ENCODE results near the gene SHISA9.
A peak's percentile ranks its signal among the peaks of the same experiment; 100 is the strongest.

The SHISA9 gene

GRCh38 chr16:12881740-12882139 is 19.7 kb upstream of the SHISA9 start:
- Mint-ChIP-seq H3K36me3 (no peaks in the 10 kb centered on the region), H3K27me3 (peaks cover 15% of the 10 kb centered on the region), H3K4me1 (ENCODE audit: low read depth) (no peaks in the 10 kb centered on the region), H3K27ac (no peak overlapping the region), H3K4me3 (no peak overlapping the region), H3K9me3 (ENCODE audit: low read depth) (peaks cover 4% of the 10 kb centered on the region)

- peaks cover 19% of the 10 kb centered on the region for H3K27me3 Mint-ChIP-seq
- H3K4me1 Mint-ChIP-seq (ENCODE audit: low read depth), result no peaks in the 10 kb centered on the region
- no peak overlapping the region for H3K27ac Mint-ChIP-seq
- H3K9me3 Mint-ChIP-seq (ENCODE audit: low read depth), result peaks cover 4% of the 10 kb centered on the region
- H3K4me3 Mint-ChIP-seq, result no peak overlapping the region
- H3K36me3 Mint-ChIP-seq, result no peaks in the 10 kb centered on the region
These were observed 15.7 kb upstream of the SHISA9 start for GRCh38 chr16:12885742-12886141.

GRCh38 chr16:12891836-12892235 is 9.6 kb upstream of the SHISA9 start:
- no peak overlapping the region for H3K4me3 Mint-ChIP-seq
- no peaks in the 10 kb centered on the region for H3K36me3 Mint-ChIP-seq
- no peaks in the 10 kb centered on the region for H3K9me3 Mint-ChIP-seq (ENCODE audit: low read depth)
- H3K4me1 Mint-ChIP-seq (ENCODE audit: low read depth), result no peaks in the 10 kb centered on the region
- peaks cover 14% of the 10 kb centered on the region for H3K27me3 Mint-ChIP-seq
- H3K27ac Mint-ChIP-seq, result no peak overlapping the region

- no peak overlapping the region for H3K27ac Mint-ChIP-seq
- H3K27me3 Mint-ChIP-seq, result peaks cover 9% of the 10 kb centered on the region
- H3K4me1 Mint-ChIP-seq (ENCODE audit: low read depth), result no peaks in the 10 kb centered on the region
- H3K4me3 Mint-ChIP-seq, result no peak overlapping the region
- H3K9me3 Mint-ChIP-seq (ENCODE audit: low read depth), result no peaks in the 10 kb centered on the region
- no peaks in the 10 kb centered on the region for H3K36me3 Mint-ChIP-seq
These were observed 8.2 kb upstream of the SHISA9 start for GRCh38 chr16:12893050-12893750.

GRCh38 chr16:12896562-12896961 is 4.8 kb upstream of the SHISA9 start:
- Mint-ChIP-seq H3K36me3 (no peaks in the 10 kb centered on the region), H3K27ac (no peak overlapping the region), H3K9me3 (ENCODE audit: low read depth) (no peaks in the 10 kb centered on the region), H3K4me1 (ENCODE audit: low read depth) (no peaks in the 10 kb centered on the region), H3K4me3 (no peak overlapping the region), H3K27me3 (peaks cover 13% of the 10 kb centered on the region)

GRCh38 chr16:12898551-12898950 is 2.8 kb upstream of the SHISA9 start:
- H3K27me3 Mint-ChIP-seq, result peaks cover 13% of the 10 kb centered on the region
- H3K4me1 Mint-ChIP-seq (ENCODE audit: low read depth), result peaks cover 3% of the 10 kb centered on the region
- no peak overlapping the region for H3K27ac Mint-ChIP-seq
- no peaks in the 10 kb centered on the region for H3K36me3 Mint-ChIP-seq
- H3K4me3 Mint-ChIP-seq, result no peak overlapping the region
- no peaks in the 10 kb centered on the region for H3K9me3 Mint-ChIP-seq (ENCODE audit: low read depth)

GRCh38 chr16:12899529-12900143 is 1.8 kb upstream of the SHISA9 start:
- H3K27ac Mint-ChIP-seq, result no peak overlapping the region
- H3K4me1 Mint-ChIP-seq (ENCODE audit: low read depth), result peaks cover 3% of the 10 kb centered on the region
- peaks cover 14% of the 10 kb centered on the region for H3K27me3 Mint-ChIP-seq
- H3K36me3 Mint-ChIP-seq, result no peaks in the 10 kb centered on the region
- no peak overlapping the region for H3K4me3 Mint-ChIP-seq
- H3K9me3 Mint-ChIP-seq (ENCODE audit: low read depth), result no peaks in the 10 kb centered on the region

- Mint-ChIP-seq H3K36me3 (no peaks in the 10 kb centered on the region), H3K4me3 (no peak overlapping the region), H3K4me1 (ENCODE audit: low read depth) (peaks cover 3% of the 10 kb centered on the region), H3K9me3 (ENCODE audit: low read depth) (no peaks in the 10 kb centered on the region), H3K27ac (no peak overlapping the region), H3K27me3 (peaks cover 18% of the 10 kb centered on the region)
These were observed 1.2 kb upstream of the SHISA9 start for GRCh38 chr16:12900156-12900555.

- Mint-ChIP-seq H3K4me3 (no peak overlapping the region), H3K4me1 (ENCODE audit: low read depth) (peaks cover 3% of the 10 kb centered on the region)
These were observed 697 bp upstream of the SHISA9 start for GRCh38 chr16:12900599-12901203.

GRCh38 chr16:12901204-12901596 is 198 bp upstream of the SHISA9 start:
- H3K4me1 Mint-ChIP-seq (ENCODE audit: low read depth), result peaks cover 3% of the 10 kb centered on the region
- H3K4me3 Mint-ChIP-seq, result no peak overlapping the region
- no peak overlapping the region for H3K27ac Mint-ChIP-seq
- peaks cover 20% of the 10 kb centered on the region for H3K27me3 Mint-ChIP-seq
- no peaks in the 10 kb centered on the region for H3K36me3 Mint-ChIP-seq
- no peaks in the 10 kb centered on the region for H3K9me3 Mint-ChIP-seq (ENCODE audit: low read depth)

More at GRCh38 chr16:12900599-12901203, 697 bp upstream of the SHISA9 start:
- Mint-ChIP-seq H3K9me3 (ENCODE audit: low read depth) (no peaks in the 10 kb centered on the region), H3K27ac (no peak overlapping the region), H3K27me3 (peaks cover 20% of the 10 kb centered on the region), H3K36me3 (no peaks in the 10 kb centered on the region)

GRCh38 chr16:12902511-12903372 is 1.3 kb downstream of the SHISA9 start:
- no peak overlapping the region for H3K27ac Mint-ChIP-seq
- H3K36me3 Mint-ChIP-seq, result no peaks in the 10 kb centered on the region
- H3K27me3 Mint-ChIP-seq, result peaks cover 20% of the 10 kb centered on the region
- H3K4me1 Mint-ChIP-seq (ENCODE audit: low read depth), result peaks cover 3% of the 10 kb centered on the region
- no peaks in the 10 kb centered on the region for H3K9me3 Mint-ChIP-seq (ENCODE audit: low read depth)
- peak overlapping the region; percentile 2 for H3K4me3 Mint-ChIP-seq

GRCh38 chr16:12903407-12904328 is 2.3 kb downstream of the SHISA9 start:
- no peaks in the 10 kb centered on the region for H3K9me3 Mint-ChIP-seq (ENCODE audit: low read depth)
- peaks cover 24% of the 10 kb centered on the region for H3K27me3 Mint-ChIP-seq
- H3K4me3 Mint-ChIP-seq, result no peak overlapping the region
- H3K36me3 Mint-ChIP-seq, result no peaks in the 10 kb centered on the region
- peaks cover 3% of the 10 kb centered on the region for H3K4me1 Mint-ChIP-seq (ENCODE audit: low read depth)
- H3K27ac Mint-ChIP-seq, result no peak overlapping the region

- Mint-ChIP-seq H3K27ac (no peak overlapping the region), H3K4me1 (ENCODE audit: low read depth) (peaks cover 3% of the 10 kb centered on the region), H3K27me3 (peaks cover 19% of the 10 kb centered on the region), H3K9me3 (ENCODE audit: low read depth) (no peaks in the 10 kb centered on the region), H3K36me3 (no peaks in the 10 kb centered on the region), H3K4me3 (no peak overlapping the region)
These were observed 2.9 kb downstream of the SHISA9 start for GRCh38 chr16:12904329-12904671.

GRCh38 chr16:12906271-12906670 is 4.9 kb downstream of the SHISA9 start:
- no peaks in the 10 kb centered on the region for H3K9me3 Mint-ChIP-seq (ENCODE audit: low read depth)
- no peak overlapping the region for H3K4me3 Mint-ChIP-seq
- peaks cover 16% of the 10 kb centered on the region for H3K27me3 Mint-ChIP-seq
- H3K4me1 Mint-ChIP-seq (ENCODE audit: low read depth), result peaks cover 3% of the 10 kb centered on the region
- no peaks in the 10 kb centered on the region for H3K36me3 Mint-ChIP-seq
- H3K27ac Mint-ChIP-seq, result no peak overlapping the region

Data from activated naive CD8-positive, alpha-beta T cell (primary cell).